Adrenal gland (tissue), 5 donors: ENCODE data around the gene CEACAM19.

Source experiments
- CTCF ChIP-seq, 6 experiments: fragments of 450-650 bp in 4 of 6; fragments of 200-600 bp in 2 of 6; sonication (generic) in 1 of 6; IDR thresholded peaks; 1 replicate in 5 of 6; 2 replicates in 1 of 6; pipeline versions ENCODE4 v1.5.1 to v1.8.0; 2016 to 2021; ENCODE audit warnings: antibody characterized with exemption in 6 of 6, mild to moderate bottlenecking in 2 of 6, moderate library complexity in 1 of 6
- POLR2A ChIP-seq, 2 donors: fragments of 450-650 bp; IDR thresholded peaks; one replicate each; pipeline ENCODE4 v1.6.1; 2017; ENCODE audit warnings: antibody characterized with exemption in 2 of 2, mild to moderate bottlenecking in 2 of 2, moderate library complexity in 1 of 2
- donor health status: DM: no; HTN: no; CAD: no.

GRCh38 chr19:44661904-44662303, 9.4 kb upstream of the CEACAM19 start:
- TF ChIP-seq POLR2A (IDR thresholded peaks at IDR 0.05), result no peak
- no peak for TF ChIP-seq CTCF (IDR thresholded peaks at IDR 0.05)
